GM19463 (cell line): ENCODE data around the gene PRLR.

ENCODE experiments used
- ATAC-seq: cut with Tn5 transposase; IDR thresholded peaks from one replicate; pipeline ENCODE4 v1.9.1; 2021; ENCODE audit warnings: mild to moderate bottlenecking, moderate library complexity; ENCODE audit not compliant: unreplicated experiment

Gene PRLR

GRCh38 chr5:35162848-35163709 lies 67.2 kb downstream of the PRLR start:
- ATAC-seq = no peak

GRCh38 chr5:35161652-35162273 lies 68.5 kb downstream of the PRLR start:
- no peak for ATAC-seq

- ATAC-seq = no peak
Measured at GRCh38 chr5:35160486-35161116, 69.7 kb downstream of the PRLR start.

- ATAC-seq = no peak
Measured at GRCh38 chr5:35159370-35159742, 70.9 kb downstream of the PRLR start.

GRCh38 chr5:35158622-35159369 lies 71.5 kb downstream of the PRLR start:
- ATAC-seq = no peak

- ATAC-seq = no peak
Measured at GRCh38 chr5:35158204-35158603, 72.1 kb downstream of the PRLR start.

GRCh38 chr5:35153375-35153932 lies 76.8 kb downstream of the PRLR start:
- ATAC-seq = no peak

GRCh38 chr5:35152733-35153132 lies 77.6 kb downstream of the PRLR start:
- ATAC-seq = no peak

- ATAC-seq = no peak
Measured at GRCh38 chr5:35151146-35151920, 79.0 kb downstream of the PRLR start.

GRCh38 chr5:35149041-35149440 lies 81.2 kb downstream of the PRLR start:
- ATAC-seq = no peak

- no peak for ATAC-seq
Measured at GRCh38 chr5:35146406-35146805, 83.9 kb downstream of the PRLR start.

- ATAC-seq = no peak
Measured at GRCh38 chr5:35145691-35146317, 84.5 kb downstream of the PRLR start.

GRCh38 chr5:35145012-35145411 lies 85.3 kb downstream of the PRLR start:
- no peak for ATAC-seq

GRCh38 chr5:35143841-35144240 lies 86.4 kb downstream of the PRLR start:
- ATAC-seq = no peak

- no peak for ATAC-seq
Measured at GRCh38 chr5:35141739-35142138, 88.5 kb downstream of the PRLR start.

GRCh38 chr5:35138232-35138631 lies 92.1 kb downstream of the PRLR start:
- no peak for ATAC-seq

- peak; percentile 76 for ATAC-seq
Measured at GRCh38 chr5:35136386-35136785, 93.9 kb downstream of the PRLR start.

GRCh38 chr5:35135239-35135700 lies 95.0 kb downstream of the PRLR start:
- ATAC-seq = no peak

GRCh38 chr5:35134278-35135030 lies 95.8 kb downstream of the PRLR start:
- no peak for ATAC-seq
